ENCODE results near the gene NES.

DNA sequence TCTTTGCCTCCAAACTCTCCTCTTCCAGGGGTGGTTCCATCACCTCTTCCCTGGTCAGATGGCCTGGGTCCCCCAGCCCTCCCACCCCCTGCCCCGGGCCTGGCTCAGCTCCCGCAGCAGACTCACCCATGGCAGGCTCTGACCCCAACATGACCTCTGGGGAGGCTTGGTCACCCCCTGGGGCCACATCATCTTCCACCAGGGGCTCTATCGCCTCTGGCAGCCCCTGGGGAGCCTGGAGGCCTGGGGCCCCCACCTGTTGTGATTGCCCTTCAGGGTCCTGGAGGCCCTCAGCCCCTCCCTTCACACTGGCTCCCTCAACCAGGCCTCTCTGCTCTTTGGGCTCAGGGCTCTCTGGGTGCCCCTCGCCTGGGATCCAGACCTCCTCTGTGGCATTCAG lies 6.4 kb downstream of the NES start:
- no peak for TF ChIP-seq EZH2 (IDR thresholded peaks at IDR 0.05; ENCODE audit: insufficient read depth, poor library complexity, severe bottlenecking)
- TF ChIP-seq EZH2phosphoT487 (IDR thresholded peaks at IDR 0.05; ENCODE audit: insufficient read depth, low read depth): no peak
